OCI-LY7 (cell line): Measurements from ENCODE around the gene ADAMTS7. TPM values are rescaled to one million over a fixed set of nuclear protein-coding genes. Genes with fewer than 3 reads are reported as not detected.
"Not testable (repeated sequence)": the region's sequence is repeated elsewhere in the genome, so short reads cannot be mapped to it uniquely, and the experiment has no call there.

Experiments used
- BruUV-seq: library from RNA; stranded (reverse); fragments of 400-500 nt; replicated peaks from 2 replicates; lab custom pipeline; 2021; lab: Mats Ljungman, UMichigan
- CTCF ChIA-PET: fragments of 300-600 bp; sonication (Branson Sonifier 250); formaldehyde crosslinking; loops from one replicate; lab custom pipeline; 2022; ENCODE audit warnings: antibody characterized with exemption; ENCODE audit not compliant: unreplicated experiment; lab: Charles Lee
- POLR2A ChIA-PET: fragments of 300-600 bp; sonication (Branson Sonifier 250); formaldehyde crosslinking; loops from one replicate; lab custom pipeline; 2022; ENCODE audit warnings: antibody characterized with exemption; lab: Charles Lee
- DNase-seq: peaks from one replicate; pipeline ENCODE4 v3.0.0-alpha.2; 2015; ENCODE audit warnings: low spot score
- H2AFZ ChIP-seq: fragments of 200-600 bp; sonication (generic), shearing (Covaris generic); 2 replicates; pipeline ENCODE4 v1.6.1; 2014; ENCODE audit warnings: mild to moderate bottlenecking, antibody characterized with exemption, low read length, moderate library complexity
- H3K27ac ChIP-seq: fragments of 200-600 bp; sonication (generic); 2 replicates; pipeline ENCODE4 v1.5.1; 2014; ENCODE audit warnings: mixed run types, low read depth, mild to moderate bottlenecking, moderate library complexity, low read length, inconsistent platforms; ENCODE audit not compliant: poor library complexity, severe bottlenecking
- H3K36me3 ChIP-seq: fragments of 200-600 bp; sonication (generic); 2 replicates; pipeline ENCODE4 v1.6.1; 2014; ENCODE audit warnings: mild to moderate bottlenecking, antibody characterized with exemption, low read length, moderate library complexity, mixed read lengths; ENCODE audit not compliant: insufficient read depth
- H3K4me1 ChIP-seq: fragments of 200-600 bp; sonication (generic); 2 replicates; pipeline ENCODE4 v1.5.1; 2014; ENCODE audit warnings: mild to moderate bottlenecking, low read length; ENCODE audit not compliant: insufficient read depth, poor library complexity, severe bottlenecking
- H3K4me2 ChIP-seq: fragments of 200-600 bp; sonication (generic); 2 replicates; pipeline ENCODE4 v1.6.1; 2014; ENCODE audit warnings: mild to moderate bottlenecking, low read length
- H3K4me3 ChIP-seq: fragments of 200-600 bp; sonication (generic); 2 replicates; pipeline ENCODE4 v1.5.1; 2014; ENCODE audit warnings: mild to moderate bottlenecking, low read depth, low read length; ENCODE audit not compliant: poor library complexity, severe bottlenecking
- H3K79me2 ChIP-seq: fragments of 200-600 bp; sonication (generic); 2 replicates; pipeline ENCODE4 v1.6.1; 2016; ENCODE audit warnings: low read depth, mild to moderate bottlenecking, low read length, moderate library complexity, mixed read lengths; ENCODE audit not compliant: insufficient read depth
- H3K9me2 ChIP-seq: fragments of 200-600 bp; sonication (generic); 2 replicates; pipeline ENCODE4 v1.6.1; 2016; ENCODE audit warnings: mild to moderate bottlenecking, low read length, mixed read lengths; ENCODE audit not compliant: insufficient read depth
- H3K9me3 ChIP-seq: fragments of 200-600 bp; sonication (generic); 2 replicates; pipeline ENCODE4 v1.6.1; 2014; ENCODE audit warnings: mild to moderate bottlenecking, mixed run types, low read length, mixed read lengths
- H4K20me1 ChIP-seq: fragments of 200-600 bp; sonication (generic); 2 replicates; pipeline ENCODE4 v1.6.1; 2014; ENCODE audit warnings: mild to moderate bottlenecking, antibody characterized with exemption, low read length, moderate library complexity, mixed read lengths; ENCODE audit not compliant: insufficient read depth
- CTCF ChIP-seq: fragments of 200-600 bp; sonication (generic); conservative IDR thresholded peaks from 2 replicates; pipeline ENCODE4 v1.5.1; 2014; ENCODE audit warnings: mild to moderate bottlenecking, antibody characterized with exemption, low read length, moderate library complexity, mixed read lengths
- EZH2phosphoT487 ChIP-seq: fragments of 200-600 bp; sonication (generic); IDR thresholded peaks from 2 replicates; pipeline ENCODE4 v1.6.1; 2018; ENCODE audit warnings: low read depth, borderline replicate concordance, mild to moderate bottlenecking, mixed run types, antibody characterized with exemption, low read length, moderate library complexity, mixed read lengths
- intact Hi-C: fragments of 100-400 bp; cut with micrococcal nuclease; formaldehyde crosslinking; loops from one replicate; pipeline ENCODE4 v1.10.0; 2022; ENCODE audit not compliant: unreplicated experiment
- total RNA-seq, 2 experiments: library from RNA; depleted of rRNA in 1 of 2; stranded (reverse); fragments of >200 nt in 1 of 2; shearing (Covaris generic) in 1 of 2; gene quantifications; 2 replicates each; pipeline ENCODE4 v1.2.3, GENCODE V29; 2014 to 2022

Gene ADAMTS7
- total RNA-seq, 2 experiments from 2014 or later, result 0.08 to 0.19 TPM

GRCh38 chr15:78757636-78757905 lies 53.7 kb downstream of the ADAMTS7 start:
- H3K4me3 ChIP-seq, result peak overlapping the region; percentile 27

GRCh38 chr15:78756781-78757635 lies 54.3 kb downstream of the ADAMTS7 start:
- peak overlapping the region; percentile 35 for H3K4me3 ChIP-seq
- not testable (repeated sequence) for H4K20me1 ChIP-seq, H3K9me2 ChIP-seq, H3K36me3 ChIP-seq, H3K9me3 ChIP-seq, BruUV-seq, H3K79me2 ChIP-seq
- intact Hi-C loops, result loop anchor here (1.0 to 10.0 kb wide), 3 partner anchors 52 to 248 kb away; no protein-coding TSS in a partner anchor
- peak overlapping the region; percentile 59; the same call in 1 of the 2 replicates for H2AFZ ChIP-seq
- POLR2A ChIA-PET, result interaction anchor here (0.5 kb wide), 1 partner anchor 605 kb away, joined by 3 read pairs; no protein-coding TSS in a partner anchor
- H3K27ac ChIP-seq, result peak overlapping the region; percentile 91
- peaks cover 66% of the 10 kb centered on the region for H3K4me1 ChIP-seq
- CTCF ChIA-PET, result interaction anchor here (0.6 kb wide), 1 partner anchor 223 kb away, joined by 4 read pairs; no protein-coding TSS in a partner anchor
- H3K4me2 ChIP-seq, result peak overlapping the region; percentile 59
- DNase-seq, result peak; percentile 87

More at GRCh38 chr15:78757636-78757905, 53.7 kb downstream of the ADAMTS7 start:
- Histone ChIP-seq H3K4me1 (peaks cover 70% of the 10 kb centered on the region), H3K9me3 (no peaks in the 10 kb centered on the region), H3K36me3 (no peaks in the 10 kb centered on the region), H3K27ac (peak overlapping the region; percentile 91), H3K9me2 (no peaks in the 10 kb centered on the region), H2AFZ (peak overlapping the region; percentile 59; the same call in 1 of the 2 replicates), H3K79me2 (no peaks in the 10 kb centered on the region), H4K20me1 (no peaks in the 10 kb centered on the region), H3K4me2 (peak overlapping the region; percentile 59)
- POLR2A ChIA-PET, result no interaction called here
- BruUV-seq, result no TSS peak
- intact Hi-C loops, result loop anchor here (2.0 to 10.0 kb wide), 2 partner anchors 51 to 247 kb away; no protein-coding TSS in a partner anchor
- DNase-seq, result no peak
- TF ChIP-seq EZH2phosphoT487 (no peak), CTCF (no peak)
- CTCF ChIA-PET, result interaction anchor here (0.6 kb wide), 1 partner anchor 222 kb away, joined by 4 read pairs; no protein-coding TSS in a partner anchor

GRCh38 chr15:78755900-78756591 lies 55.2 kb downstream of the ADAMTS7 start:
- peak; percentile 73 for DNase-seq
- Histone ChIP-seq H3K4me2 (peak overlapping the region; percentile 59; the same call in 1 of the 2 replicates), H2AFZ (peak overlapping the region; percentile 41; the same call in 1 of the 2 replicates), H3K4me1 (peaks cover 56% of the 10 kb centered on the region), H3K27ac (peak overlapping the region; percentile 91)
- H4K20me1 ChIP-seq, H3K79me2 ChIP-seq, CTCF ChIA-PET, H3K9me3 ChIP-seq, H3K4me3 ChIP-seq, H3K9me2 ChIP-seq, BruUV-seq, H3K36me3 ChIP-seq: not testable (repeated sequence)
- intact Hi-C loops, result loop anchor here (1.0 to 10.0 kb wide), 3 partner anchors 53 to 249 kb away; no protein-coding TSS in a partner anchor
- POLR2A ChIA-PET, result interaction anchor here (0.6 kb wide), 1 partner anchor 100 kb away, joined by 4 read pairs; no protein-coding TSS in a partner anchor
- TF ChIP-seq CTCF, result peak; percentile 71

- POLR2A ChIA-PET, H2AFZ ChIP-seq, H3K36me3 ChIP-seq, H3K9me2 ChIP-seq, H3K9me3 ChIP-seq, H4K20me1 ChIP-seq, H3K27ac ChIP-seq, H3K4me2 ChIP-seq, CTCF ChIA-PET, H3K79me2 ChIP-seq, H3K4me3 ChIP-seq, BruUV-seq, DNase-seq: not testable (repeated sequence)
- peaks cover 43% of the 10 kb centered on the region for H3K4me1 ChIP-seq
- intact Hi-C loops, result loop anchor here (5.0 to 10.0 kb wide), 2 partner anchors 117 to 250 kb away; no protein-coding TSS in a partner anchor
These were observed 56.5 kb downstream of the ADAMTS7 start for GRCh38 chr15:78754637-78755280.
